Gastrocnemius medialis (tissue), 4 donors: ENCODE results near the gene RASA3.

Experiments used
- POLR2A ChIP-seq, 2 donors: fragments of 450-650 bp; IDR thresholded peaks; one replicate each; pipeline ENCODE4 v1.6.1; 2017; ENCODE audit warnings: antibody characterized with exemption in 2 of 2, mild to moderate bottlenecking in 2 of 2, moderate library complexity in 2 of 2
- TF ChIP-seq, protein P1 (sequence below), 5 experiments: fragments of 450-650 bp in 3 of 5; fragments of 200-600 bp in 2 of 5; sonication (generic) in 2 of 5; IDR thresholded peaks in 4 of 5; conservative IDR thresholded peaks in 1 of 5; 1 replicate in 4 of 5; 2 replicates in 1 of 5; pipeline ENCODE4 v1.5.1; 2016 to 2019; ENCODE audit warnings: antibody characterized with exemption in 5 of 5, mild to moderate bottlenecking in 3 of 5, moderate library complexity in 3 of 5

DNA sequence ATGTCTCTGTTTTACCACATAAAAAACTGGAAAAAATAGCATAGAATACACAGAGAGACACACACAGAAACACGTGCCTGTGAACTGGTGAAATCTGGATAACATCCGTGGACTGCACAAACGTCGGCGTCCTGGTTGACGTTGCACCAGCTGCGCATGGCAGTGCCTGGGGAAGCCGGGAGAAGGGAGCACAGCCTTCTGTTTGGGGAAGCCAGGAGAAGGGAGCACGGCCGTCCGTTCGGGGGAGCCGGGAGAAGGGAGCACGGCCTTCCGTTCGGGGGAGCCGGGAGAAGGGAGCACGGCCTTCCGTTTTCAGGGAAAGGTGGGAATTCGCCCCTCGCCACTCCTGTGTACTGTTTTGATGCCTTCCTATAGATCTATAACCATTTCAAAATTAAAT lies 94.7 kb downstream of the RASA3 start:
- TF ChIP-seq, protein P1, sequence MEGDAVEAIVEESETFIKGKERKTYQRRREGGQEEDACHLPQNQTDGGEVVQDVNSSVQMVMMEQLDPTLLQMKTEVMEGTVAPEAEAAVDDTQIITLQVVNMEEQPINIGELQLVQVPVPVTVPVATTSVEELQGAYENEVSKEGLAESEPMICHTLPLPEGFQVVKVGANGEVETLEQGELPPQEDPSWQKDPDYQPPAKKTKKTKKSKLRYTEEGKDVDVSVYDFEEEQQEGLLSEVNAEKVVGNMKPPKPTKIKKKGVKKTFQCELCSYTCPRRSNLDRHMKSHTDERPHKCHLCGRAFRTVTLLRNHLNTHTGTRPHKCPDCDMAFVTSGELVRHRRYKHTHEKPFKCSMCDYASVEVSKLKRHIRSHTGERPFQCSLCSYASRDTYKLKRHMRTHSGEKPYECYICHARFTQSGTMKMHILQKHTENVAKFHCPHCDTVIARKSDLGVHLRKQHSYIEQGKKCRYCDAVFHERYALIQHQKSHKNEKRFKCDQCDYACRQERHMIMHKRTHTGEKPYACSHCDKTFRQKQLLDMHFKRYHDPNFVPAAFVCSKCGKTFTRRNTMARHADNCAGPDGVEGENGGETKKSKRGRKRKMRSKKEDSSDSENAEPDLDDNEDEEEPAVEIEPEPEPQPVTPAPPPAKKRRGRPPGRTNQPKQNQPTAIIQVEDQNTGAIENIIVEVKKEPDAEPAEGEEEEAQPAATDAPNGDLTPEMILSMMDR (IDR thresholded peaks at IDR 0.05 in 4 of 5, conservative IDR thresholded peaks at IDR 0.05 in 1 of 5) = no peak
- no peak for TF ChIP-seq POLR2A (IDR thresholded peaks at IDR 0.05)
